AG09309 (cell line): ENCODE data around the gene CSH1.

ENCODE experiments used
- DNase-seq: peaks from one replicate; pipeline ENCODE4 v3.0.0-alpha.2; 2010; ENCODE audit warnings: low read depth
- H3K4me3 ChIP-seq: 2 replicates; pipeline ENCODE4 v1.5.1; 2011; ENCODE audit warnings: mild to moderate bottlenecking, low read depth, low read length, moderate library complexity; ENCODE audit not compliant: control insufficient read depth
- CTCF ChIP-seq: IDR thresholded peaks from 2 replicates; pipeline ENCODE4 v1.5.1; 2011; ENCODE audit warnings: mild to moderate bottlenecking, low read depth, low read length, inconsistent platforms; ENCODE audit not compliant: insufficient read depth, control insufficient read depth; ENCODE audit errors: missing control alignments

The CSH1 gene

GRCh38 chr17:63940584-63940983, 44.2 kb upstream of the CSH1 start:
- no peak for TF ChIP-seq CTCF
- DNase-seq, result no peak
- no peak overlapping the region for H3K4me3 ChIP-seq

GRCh38 chr17:63939884-63940283, 43.5 kb upstream of the CSH1 start:
- no peak for DNase-seq
- no peak for TF ChIP-seq CTCF
- H3K4me3 ChIP-seq, result no peak overlapping the region

GRCh38 chr17:63939401-63939800, 43.0 kb upstream of the CSH1 start:
- no peak overlapping the region for H3K4me3 ChIP-seq
- DNase-seq, result no peak
- no peak for TF ChIP-seq CTCF

- no peak for TF ChIP-seq CTCF
- DNase-seq, result no peak
- no peak overlapping the region for H3K4me3 ChIP-seq
These were observed 41.5 kb upstream of the CSH1 start for GRCh38 chr17:63937920-63938319.

GRCh38 chr17:63937319-63937718, 40.9 kb upstream of the CSH1 start:
- no peak for DNase-seq
- TF ChIP-seq CTCF, result no peak
- no peak overlapping the region for H3K4me3 ChIP-seq

- no peak overlapping the region for H3K4me3 ChIP-seq
- no peak for DNase-seq
- TF ChIP-seq CTCF, result no peak
These were observed 38.1 kb upstream of the CSH1 start for GRCh38 chr17:63934183-63935112.
